HepG2 (cell line): ENCODE measurements around the gene CAMK2D. TPM values are rescaled to one million over a fixed set of nuclear protein-coding genes. Genes with fewer than 3 reads are reported as not detected.

Experiments
- ATAC-seq: fragments of 200-7000 bp; cut with Tn5 transposase; 3 replicates; pipeline ENCODE4 v1.9.1; 2020; ENCODE audit warnings: mild to moderate bottlenecking, moderate library complexity
- BruUV-seq: library from RNA; stranded (reverse); fragments of 400-500 nt; replicated peaks from 2 replicates; lab custom pipeline; 2021; lab: Mats Ljungman, UMichigan
- CTCF ChIA-PET: fragments of 300-600 bp; formaldehyde crosslinking; extraction: SDS; loops from one replicate; lab custom pipeline; 2021; ENCODE audit warnings: low total read pairs, inconsistent platforms, low intra/inter-chr PET ratio; lab: Yijun Ruan, JAX
- POLR2A ChIA-PET: fragments of 350-600 bp; sonication (Branson Sonifier 250); formaldehyde crosslinking; loops from one replicate; lab custom pipeline; 2020; ENCODE audit warnings: antibody characterized with exemption, inconsistent platforms; lab: Yijun Ruan, JAX
- DNase-seq: peaks from one replicate; pipeline ENCODE4 v3.0.0-alpha.2; 2015; ENCODE audit warnings: low spot score
- FAIRE-seq: peaks from 3 replicates; lab custom pipeline; 2011; peaks lifted over from hg19 to GRCh38; lab: Jason Lieb, UNC
- H2AFZ ChIP-seq: one replicate; pipeline ENCODE4 v1.6.1; 2011; ENCODE audit warnings: low read length, inconsistent platforms
- H3K27ac ChIP-seq: fragments of 300-600 bp; 3 replicates; pipeline ENCODE4 v1.8.0; 2011; ENCODE audit warnings: mixed run types, mild to moderate bottlenecking, mixed read lengths, low read length, inconsistent platforms; ENCODE audit not compliant: insufficient read depth; ENCODE audit errors: extremely low read length
- H3K27me3 ChIP-seq, 2 experiments: fragments of 200-600 bp in 1 of 2; 2 replicates in 1 of 2; 3 replicates in 1 of 2; pipeline versions ENCODE4 v1.6.0 to v1.8.0; 2011; ENCODE audit warnings: low read length in 2 of 2, mild to moderate bottlenecking in 2 of 2, moderate library complexity in 2 of 2, inconsistent platforms in 1 of 2; ENCODE audit not compliant: insufficient read depth in 2 of 2, control insufficient read depth in 1 of 2
- H3K36me3 ChIP-seq, 2 experiments: fragments of 200-600 bp in 1 of 2; replicated peaks in 1 of 2; 2 replicates in 1 of 2; 3 replicates in 1 of 2; pipeline versions ENCODE4 v1.5.1 to v1.8.0; 2011; ENCODE audit warnings: low read length in 2 of 2, inconsistent platforms in 1 of 2; ENCODE audit not compliant: insufficient read depth in 2 of 2, control insufficient read depth in 1 of 2
- H3K4me1 ChIP-seq: 2 replicates; pipeline ENCODE4 v1.5.1; 2012; ENCODE audit warnings: low read length, inconsistent platforms; ENCODE audit not compliant: insufficient read depth
- H3K4me2 ChIP-seq: 2 replicates; pipeline ENCODE4 v1.6.0; 2011; ENCODE audit warnings: low read depth, low read length, inconsistent platforms
- H3K4me3 ChIP-seq, 3 experiments: fragments of 200-600 bp in 1 of 3; sonication (generic), shearing (Covaris generic) in 1 of 3; replicated peaks in 1 of 3; 2 replicates each; pipeline ENCODE4 v1.5.1; 2011 to 2016; ENCODE audit warnings: low read length in 3 of 3, inconsistent platforms in 2 of 3, low read depth in 2 of 3, mild to moderate bottlenecking in 2 of 3, control low read depth in 1 of 3, mixed read lengths in 1 of 3; ENCODE audit not compliant: insufficient read depth in 1 of 3
- H3K79me2 ChIP-seq: one replicate; pipeline ENCODE4 v1.6.1; 2011; ENCODE audit warnings: low read length, inconsistent platforms; ENCODE audit not compliant: insufficient read depth
- H3K9ac ChIP-seq: 2 replicates; pipeline ENCODE4 v1.6.0; 2011; ENCODE audit warnings: mild to moderate bottlenecking, low read depth, low read length, inconsistent platforms; ENCODE audit not compliant: insufficient read depth
- H3K9me3 ChIP-seq: 2 replicates; pipeline ENCODE4 v1.5.1; 2012; ENCODE audit warnings: mild to moderate bottlenecking, low read length
- H4K20me1 ChIP-seq: 2 replicates; pipeline ENCODE4 v1.6.0; 2011; ENCODE audit warnings: inconsistent platforms, mild to moderate bottlenecking, low read length, moderate library complexity; ENCODE audit not compliant: insufficient read depth
- CHD4 ChIP-seq: fragments of 200-600 bp; sonication (generic); IDR thresholded peaks from 2 replicates; pipeline ENCODE4 v1.7.0; 2017; ENCODE audit warnings: mild to moderate bottlenecking, low read length, borderline replicate concordance
- KDM6A ChIP-seq: IDR thresholded peaks from 2 replicates; pipeline ENCODE4 v1.6.1; 2016; ENCODE audit warnings: low read depth
- RNF2 ChIP-seq: fragments of 450-650 bp; conservative IDR thresholded peaks from 2 replicates; pipeline ENCODE4 v1.6.1; 2016; ENCODE audit warnings: low read depth
- TOPORS ChIP-seq: sonication (generic); formaldehyde crosslinking; IDR thresholded peaks from 2 replicates; pipeline ENCODE4 v1.8.0; 2023; ENCODE audit warnings: mild to moderate bottlenecking, missing genetic modification reagents
- ZKSCAN5 ChIP-seq: sonication (generic); formaldehyde crosslinking; IDR thresholded peaks from 2 replicates; pipeline ENCODE4 v1.5.1; 2020; ENCODE audit warnings: mild to moderate bottlenecking, missing genetic modification reagents
- ZNF333 ChIP-seq: sonication (generic); formaldehyde crosslinking; IDR thresholded peaks from 2 replicates; pipeline ENCODE4 v1.4.0; 2020; ENCODE audit warnings: mild to moderate bottlenecking, missing genetic modification reagents, borderline replicate concordance
- ZNF446 ChIP-seq: sonication (generic); formaldehyde crosslinking; IDR thresholded peaks from 2 replicates; pipeline ENCODE4 v1.5.0; 2020; ENCODE audit warnings: mild to moderate bottlenecking, missing genetic modification reagents
- ZNF589 ChIP-seq: sonication (generic); formaldehyde crosslinking; conservative IDR thresholded peaks from 2 replicates; pipeline ENCODE4 v1.8.0; 2022; ENCODE audit warnings: mild to moderate bottlenecking, moderate library complexity, missing genetic modification reagents
- WGBS: methylation state at CpG from one replicate; pipeline ENCODE4 v1.1.6; 2017; ENCODE audit warnings: low lambda C conversion rate; 5-methylcytosine and 5-hydroxymethylcytosine counted together
- in situ Hi-C: cut with HindIII; loops from 2 replicates; pipeline ENCODE4 v1.10.0; 2017; ENCODE audit warnings: low pct_unique_long_range_greater_than_20kb; ENCODE audit not compliant: extremely low pct_ligation_motif_present
- intact Hi-C: fragments of 100-400 bp; cut with micrococcal nuclease; formaldehyde crosslinking; loops from one replicate; pipeline ENCODE4 v1.10.0; 2022; ENCODE audit not compliant: unreplicated experiment
- polyA plus RNA-seq, 8 experiments: library from polyadenylated mRNA; depleted of rRNA in 3 of 8; stranded (reverse) in 7 of 8; unstranded in 1 of 8; fragments of >200 nt; fragmentation: Illumina TruSeq in 4 of 8; extraction: Trizol in 4 of 8; gene quantifications; 2 replicates each; pipeline versions ENCODE4 v1.2.1 to v1.2.3, GENCODE V29; 2011 to 2016; ENCODE audit warnings: low read depth in 4 of 8, missing spikeins in 1 of 8, mixed read lengths in 1 of 8; ENCODE audit not compliant: insufficient read depth in 1 of 8
- total RNA-seq, 5 experiments: library from RNA; depleted of rRNA; stranded (reverse); fragments of >200 nt; fragmentation: Illumina TruSeq; extraction: Trizol; gene quantifications; 2 replicates each; pipeline ENCODE4 v1.2.3, GENCODE V29; 2016; ENCODE audit warnings: low read depth in 1 of 5

Gene CAMK2D
- total and polyA plus RNA-seq, 2 of the 13 experiments (the other 11 are each of a cell fraction or from before 2014, with no cell fraction given) = 18.0 to 65.4 TPM

DNA sequence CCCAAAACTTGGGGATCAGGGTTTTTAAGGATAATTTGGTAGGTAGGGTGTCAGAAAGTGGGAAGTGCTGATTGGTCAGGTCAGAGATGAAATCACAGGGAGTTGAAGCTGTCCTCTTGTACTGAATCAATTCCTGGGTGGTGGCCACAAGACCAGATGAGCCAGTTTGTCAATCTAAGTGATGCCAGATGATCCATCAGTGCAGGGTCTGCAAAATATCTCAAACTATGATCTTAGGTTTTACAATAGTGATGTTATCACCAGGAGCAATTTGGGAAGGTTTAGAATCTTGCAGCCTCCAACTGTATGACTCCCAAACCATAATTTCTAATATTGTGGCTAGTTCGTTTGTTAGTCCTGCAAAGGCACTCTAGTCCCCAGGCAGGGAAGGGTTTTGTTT lies 43.3 kb downstream of the CAMK2D start:
- CTCF ChIA-PET = no interaction called here
- H4K20me1 ChIP-seq = no peaks in the 10 kb centered on the region
- no peak for DNase-seq
- ATAC-seq = no peak
- BruUV-seq = no TSS peak
- no peaks in the 10 kb centered on the region for H3K36me3 ChIP-seq
- FAIRE-seq = no peak
- in situ Hi-C loops (no loop called here), intact Hi-C loops (no loop called here)
- no peak for TF ChIP-seq ZNF446
- TF ChIP-seq ZKSCAN5 = no peak
- no peak for TF ChIP-seq CHD4
- no peak for TF ChIP-seq KDM6A (CRISPR knock-in tag)
- no peak for TF ChIP-seq ZNF589 (CRISPR knock-in tag)
- H3K27me3 ChIP-seq = no peaks in the 10 kb centered on the region
- POLR2A ChIA-PET = no interaction called here
- 100% methylated on average over 1 of the region's 1 CpG for WGBS
- H3K9me3 ChIP-seq = no peaks in the 10 kb centered on the region
- no peaks in the 10 kb centered on the region for H3K4me1 ChIP-seq
- H3K79me2 ChIP-seq = peaks cover 17% of the 10 kb centered on the region
- no peak overlapping the region for H3K4me2 ChIP-seq
- H3K9ac ChIP-seq = no peak overlapping the region
- H3K27ac ChIP-seq = no peak overlapping the region
- no peak overlapping the region for H2AFZ ChIP-seq
- no peak overlapping the region for H3K4me3 ChIP-seq

GRCh38 chr4:113711883-113712662 lies 49.5 kb downstream of the CAMK2D start:
- H3K9ac ChIP-seq = no peak overlapping the region
- DNase-seq (no peak), ATAC-seq (no peak), FAIRE-seq (no peak)
- CTCF ChIA-PET = no interaction called here
- BruUV-seq = no TSS peak
- no peaks in the 10 kb centered on the region for H3K9me3 ChIP-seq
- H3K4me1 ChIP-seq = no peaks in the 10 kb centered on the region
- H3K27me3 ChIP-seq = no peaks in the 10 kb centered on the region
- H3K36me3 ChIP-seq = no peaks in the 10 kb centered on the region
- TF ChIP-seq TOPORS (no peak), ZNF446 (no peak), ZNF333 (no peak), RNF2 (no peak)
- in situ Hi-C loops (no loop called here), intact Hi-C loops (no loop called here)
- WGBS = 96% methylated on average over 1 of the region's 1 CpG
- peaks cover 2% of the 10 kb centered on the region for H3K79me2 ChIP-seq
- POLR2A ChIA-PET = no interaction called here
- no peak overlapping the region for H3K4me3 ChIP-seq
- no peak overlapping the region for H3K4me2 ChIP-seq
- H2AFZ ChIP-seq = no peak overlapping the region
- no peaks in the 10 kb centered on the region for H4K20me1 ChIP-seq
- H3K27ac ChIP-seq = no peak overlapping the region
